Neural crest cell (in vitro differentiated cells): ENCODE measurements around the gene DGKD. TPM values are rescaled to one million over a fixed set of nuclear protein-coding genes. Genes with fewer than 3 reads are reported as not detected.

ENCODE experiments used
- DNase-seq: peaks from one replicate; pipeline ENCODE4 v3.0.0; 2021; ENCODE audit warnings: low read depth, mixed read lengths, low spot score
- H3K27ac Mint-ChIP-seq: one replicate; pipeline ENCODE4 v1.8.0; 2021; ENCODE audit warnings: mild to moderate bottlenecking, mixed read lengths; ENCODE audit not compliant: unreplicated experiment
- H3K27me3 Mint-ChIP-seq: 2 replicates; pipeline ENCODE4 v1.8.0; 2021; ENCODE audit warnings: low read depth, mild to moderate bottlenecking, mixed read lengths
- H3K36me3 Mint-ChIP-seq: 2 replicates; pipeline ENCODE4 v1.8.0; 2021; ENCODE audit warnings: low read depth, mild to moderate bottlenecking, mixed read lengths
- H3K4me1 Mint-ChIP-seq: 2 replicates; pipeline ENCODE4 v1.8.0; 2021; ENCODE audit warnings: mixed read lengths
- H3K4me3 Mint-ChIP-seq: one replicate; pipeline ENCODE4 v1.8.0; 2021; ENCODE audit warnings: mild to moderate bottlenecking, mixed read lengths
- H3K9me3 Mint-ChIP-seq: 2 replicates; pipeline ENCODE4 v1.8.0; 2021; ENCODE audit warnings: mixed read lengths
- total RNA-seq: library from RNA; stranded (reverse); gene quantifications from 2 replicates; pipeline ENCODE4 v1.2.1, GENCODE V29; 2021
- TF ChIP-seq, protein P1 (sequence below): fragments of 200-600 bp; sonication (generic); conservative IDR thresholded peaks from 2 replicates; pipeline ENCODE4 v1.5.0; 2021; ENCODE audit warnings: antibody characterized with exemption, mild to moderate bottlenecking

DGKD gene
- total RNA-seq, 1 donor from 2014 or later: 48.7 TPM

DNA sequence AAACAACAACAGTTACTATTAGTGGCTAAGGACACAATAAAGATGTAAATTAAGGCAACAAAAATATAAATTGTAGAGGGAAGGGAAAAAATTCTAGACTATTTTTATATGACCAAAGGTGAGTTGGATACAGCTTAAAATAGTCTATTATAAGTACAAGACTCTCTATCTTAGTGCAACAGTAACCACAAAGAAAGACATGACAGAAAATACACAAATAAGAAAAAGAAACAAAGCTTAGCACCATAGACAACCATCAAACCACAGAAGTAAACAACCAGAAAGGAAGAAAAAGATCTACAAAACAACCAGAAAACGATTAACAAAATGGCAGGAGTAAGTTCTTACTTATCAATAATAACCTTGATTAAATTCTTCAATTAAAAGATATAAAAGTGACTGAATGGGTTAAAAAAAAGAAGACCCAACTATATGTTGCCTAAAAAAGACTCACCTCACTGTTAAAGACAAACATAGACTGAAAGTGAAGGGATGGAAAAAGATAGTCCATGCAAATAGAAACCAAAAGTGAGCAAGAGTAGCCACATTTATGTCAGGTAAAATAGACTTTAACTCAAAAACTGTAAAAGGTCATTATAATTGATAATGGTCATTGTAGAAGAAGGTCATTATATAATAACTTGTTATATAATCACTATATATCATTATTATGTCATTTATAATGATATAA lies 149.8 kb downstream of the DGKD start:
- Mint-ChIP-seq H3K4me3 (no peak overlapping the region), H3K36me3 (peaks cover 52% of the 10 kb centered on the region), H3K27ac (no peak overlapping the region), H3K4me1 (no peaks in the 10 kb centered on the region), H3K9me3 (peaks cover 23% of the 10 kb centered on the region), H3K27me3 (no peaks in the 10 kb centered on the region)
- DNase-seq: no peak
- TF ChIP-seq, protein P1, sequence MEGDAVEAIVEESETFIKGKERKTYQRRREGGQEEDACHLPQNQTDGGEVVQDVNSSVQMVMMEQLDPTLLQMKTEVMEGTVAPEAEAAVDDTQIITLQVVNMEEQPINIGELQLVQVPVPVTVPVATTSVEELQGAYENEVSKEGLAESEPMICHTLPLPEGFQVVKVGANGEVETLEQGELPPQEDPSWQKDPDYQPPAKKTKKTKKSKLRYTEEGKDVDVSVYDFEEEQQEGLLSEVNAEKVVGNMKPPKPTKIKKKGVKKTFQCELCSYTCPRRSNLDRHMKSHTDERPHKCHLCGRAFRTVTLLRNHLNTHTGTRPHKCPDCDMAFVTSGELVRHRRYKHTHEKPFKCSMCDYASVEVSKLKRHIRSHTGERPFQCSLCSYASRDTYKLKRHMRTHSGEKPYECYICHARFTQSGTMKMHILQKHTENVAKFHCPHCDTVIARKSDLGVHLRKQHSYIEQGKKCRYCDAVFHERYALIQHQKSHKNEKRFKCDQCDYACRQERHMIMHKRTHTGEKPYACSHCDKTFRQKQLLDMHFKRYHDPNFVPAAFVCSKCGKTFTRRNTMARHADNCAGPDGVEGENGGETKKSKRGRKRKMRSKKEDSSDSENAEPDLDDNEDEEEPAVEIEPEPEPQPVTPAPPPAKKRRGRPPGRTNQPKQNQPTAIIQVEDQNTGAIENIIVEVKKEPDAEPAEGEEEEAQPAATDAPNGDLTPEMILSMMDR: no peak

DNA sequence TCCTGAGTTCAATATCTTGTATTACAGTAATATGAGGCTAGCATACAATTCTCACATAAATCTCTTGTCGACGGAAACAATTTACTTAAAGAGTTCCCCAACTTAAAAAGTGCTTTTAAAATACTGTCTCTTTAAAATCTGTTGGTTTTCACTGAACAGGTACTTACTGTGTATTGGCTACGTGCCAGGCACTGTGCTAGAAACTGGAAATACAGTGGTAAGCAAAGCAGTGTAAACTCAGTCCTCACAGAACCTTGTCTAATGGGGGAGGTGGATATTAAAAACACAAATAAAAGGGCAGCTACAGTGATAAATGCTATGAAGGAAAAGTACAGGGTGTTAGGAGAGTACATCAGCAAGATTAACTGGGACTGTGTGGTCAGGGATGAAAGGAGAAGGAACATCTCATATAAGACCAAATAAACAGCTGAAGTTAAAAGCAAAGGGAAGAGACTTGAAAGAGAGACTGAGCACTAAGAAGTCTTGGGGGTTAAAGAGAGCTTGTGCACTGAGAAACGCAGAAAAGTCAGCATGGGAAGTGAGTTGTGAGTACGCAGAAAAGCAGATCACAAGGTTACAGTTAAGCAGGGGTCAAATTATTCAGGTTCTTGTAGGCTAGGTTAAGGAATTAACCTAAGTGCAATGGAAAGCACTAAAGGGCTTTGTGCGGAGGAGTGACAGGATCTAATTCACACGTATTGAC lies 159.8 kb downstream of the DGKD start:
- H3K4me1 Mint-ChIP-seq: no peaks in the 10 kb centered on the region
- TF ChIP-seq, protein P1: no peak
- no peak overlapping the region for H3K4me3 Mint-ChIP-seq
- H3K27me3 Mint-ChIP-seq: no peaks in the 10 kb centered on the region
- peaks cover 16% of the 10 kb centered on the region for H3K36me3 Mint-ChIP-seq
- H3K27ac Mint-ChIP-seq: no peak overlapping the region
- peaks cover 3% of the 10 kb centered on the region for H3K9me3 Mint-ChIP-seq
- DNase-seq: no peak

DNA sequence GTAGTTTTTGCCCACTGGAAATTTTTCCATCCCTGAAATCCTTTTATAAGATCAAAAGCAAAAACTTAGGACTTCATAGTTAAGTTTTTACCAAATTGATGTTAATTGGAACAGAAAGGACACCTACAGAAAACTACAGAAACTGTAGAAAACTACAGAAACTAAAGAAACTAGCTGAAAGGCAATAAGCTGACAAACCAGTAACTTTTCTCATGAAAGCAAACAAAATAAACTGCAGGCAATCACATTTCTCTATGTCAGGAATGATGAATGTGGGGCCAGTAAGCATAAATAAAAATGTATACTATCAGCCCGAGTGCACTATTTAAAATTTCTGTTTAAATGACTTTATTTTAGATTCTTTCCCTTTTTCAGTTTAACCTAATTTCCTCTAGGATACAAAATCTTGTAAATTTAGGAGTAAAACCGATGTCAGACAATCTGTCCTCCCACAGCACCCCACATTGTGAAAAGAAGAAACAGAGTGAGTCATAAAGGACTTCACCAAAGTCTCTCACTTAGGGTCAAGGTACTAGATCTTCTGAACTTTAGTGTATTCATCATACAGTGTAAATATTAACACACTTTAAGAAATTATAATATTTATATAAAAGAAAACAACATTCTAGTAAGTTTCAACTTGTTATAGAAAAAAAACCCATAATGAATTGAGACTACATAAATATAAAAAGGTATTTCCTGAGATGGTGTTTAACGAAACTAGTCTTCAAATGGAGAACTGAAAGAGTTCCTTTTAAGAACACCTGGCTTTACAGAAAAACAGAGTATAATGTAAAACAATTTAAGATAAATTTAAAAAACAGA lies 165.7 kb downstream of the DGKD start:
- Mint-ChIP-seq H3K27ac (no peak overlapping the region), H3K4me3 (no peak overlapping the region), H3K4me1 (no peaks in the 10 kb centered on the region), H3K27me3 (no peaks in the 10 kb centered on the region), H3K36me3 (peaks cover 19% of the 10 kb centered on the region), H3K9me3 (peaks cover 3% of the 10 kb centered on the region)
- no peak for DNase-seq
- TF ChIP-seq, protein P1: no peak

Other genes starting within 250 kb of the DGKD start
- gene ATG16L1, start 102.8 kb upstream of the DGKD start, total RNA-seq: 26.9 and 28.2 TPM in 2 replicates
- gene SAG, start 46.7 kb upstream of the DGKD start, total RNA-seq: not detected in 2 replicates
- gene USP40, start 212.3 kb downstream of the DGKD start, total RNA-seq: 25.3 and 28.3 TPM in 2 replicates